PFSK-1 (cell line): ENCODE data around the gene MTG2.

Source experiments
- FOXP2 ChIP-seq: optimal IDR thresholded peaks from 2 replicates; pipeline ENCODE3; 2011; ENCODE audit warnings: borderline replicate concordance, control low read depth, inconsistent platforms; ENCODE audit not compliant: insufficient read depth; ENCODE audit errors: extremely low read length, extremely low read depth
- POLR2AphosphoS5 ChIP-seq: IDR thresholded peaks from 2 replicates; pipeline ENCODE4 v1.6.1; 2012; ENCODE audit warnings: low read depth, mild to moderate bottlenecking, control low read depth, low read length, moderate library complexity
- SIN3A ChIP-seq: IDR thresholded peaks from 2 replicates; pipeline ENCODE4 v1.6.1; 2012; ENCODE audit warnings: mild to moderate bottlenecking, low read length, moderate library complexity, borderline replicate concordance; ENCODE audit not compliant: insufficient read depth
- TAF1 ChIP-seq: IDR thresholded peaks from 2 replicates; pipeline ENCODE4 v1.6.1; 2012; ENCODE audit warnings: low read length, control low read depth, borderline replicate concordance; ENCODE audit not compliant: insufficient read depth
- TF ChIP-seq, protein P1 (sequence below), 2 experiments: IDR thresholded peaks; 2 replicates each; pipeline versions ENCODE4 v1.6.1 to v1.8.0; 2011 to 2012; ENCODE audit warnings: low read depth in 2 of 2, low read length in 2 of 2, control low read depth in 1 of 2, inconsistent platforms in 1 of 2, mild to moderate bottlenecking in 1 of 2, moderate library complexity in 1 of 2; ENCODE audit not compliant: insufficient read depth in 1 of 2

Gene MTG2

GRCh38 chr20:62143081-62143956 lies 39.5 kb upstream of the MTG2 start, which contains the start of the genes PSMA7 and SS18L1:
Gene PSMA7, minus strand, starts transcription at chr20:62143394. Its CDS starts 91 bp downstream, at chr20:62143303.
Gene SS18L1, plus strand, starts transcription at chr20:62143769. Its CDS starts 52 bp downstream, at chr20:62143821.
- TF ChIP-seq POLR2AphosphoS5, result peak; percentile 55
- peak; percentile 94 for TF ChIP-seq FOXP2
- TF ChIP-seq TAF1, result peak; percentile 51; the same call in 1 of the 2 replicates
- TF ChIP-seq SIN3A, result peak; percentile 81; the same call in 1 of the 2 replicates
- TF ChIP-seq, protein P1, sequence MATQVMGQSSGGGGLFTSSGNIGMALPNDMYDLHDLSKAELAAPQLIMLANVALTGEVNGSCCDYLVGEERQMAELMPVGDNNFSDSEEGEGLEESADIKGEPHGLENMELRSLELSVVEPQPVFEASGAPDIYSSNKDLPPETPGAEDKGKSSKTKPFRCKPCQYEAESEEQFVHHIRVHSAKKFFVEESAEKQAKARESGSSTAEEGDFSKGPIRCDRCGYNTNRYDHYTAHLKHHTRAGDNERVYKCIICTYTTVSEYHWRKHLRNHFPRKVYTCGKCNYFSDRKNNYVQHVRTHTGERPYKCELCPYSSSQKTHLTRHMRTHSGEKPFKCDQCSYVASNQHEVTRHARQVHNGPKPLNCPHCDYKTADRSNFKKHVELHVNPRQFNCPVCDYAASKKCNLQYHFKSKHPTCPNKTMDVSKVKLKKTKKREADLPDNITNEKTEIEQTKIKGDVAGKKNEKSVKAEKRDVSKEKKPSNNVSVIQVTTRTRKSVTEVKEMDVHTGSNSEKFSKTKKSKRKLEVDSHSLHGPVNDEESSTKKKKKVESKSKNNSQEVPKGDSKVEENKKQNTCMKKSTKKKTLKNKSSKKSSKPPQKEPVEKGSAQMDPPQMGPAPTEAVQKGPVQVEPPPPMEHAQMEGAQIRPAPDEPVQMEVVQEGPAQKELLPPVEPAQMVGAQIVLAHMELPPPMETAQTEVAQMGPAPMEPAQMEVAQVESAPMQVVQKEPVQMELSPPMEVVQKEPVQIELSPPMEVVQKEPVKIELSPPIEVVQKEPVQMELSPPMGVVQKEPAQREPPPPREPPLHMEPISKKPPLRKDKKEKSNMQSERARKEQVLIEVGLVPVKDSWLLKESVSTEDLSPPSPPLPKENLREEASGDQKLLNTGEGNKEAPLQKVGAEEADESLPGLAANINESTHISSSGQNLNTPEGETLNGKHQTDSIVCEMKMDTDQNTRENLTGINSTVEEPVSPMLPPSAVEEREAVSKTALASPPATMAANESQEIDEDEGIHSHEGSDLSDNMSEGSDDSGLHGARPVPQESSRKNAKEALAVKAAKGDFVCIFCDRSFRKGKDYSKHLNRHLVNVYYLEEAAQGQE (IDR thresholded peaks at IDR 0.05; ENCODE audit: insufficient read depth in 1 of 2, low read depth in 2 of 2, low read length in 2 of 2), result no peak; a peak in 1 of 4 replicates

DNA sequence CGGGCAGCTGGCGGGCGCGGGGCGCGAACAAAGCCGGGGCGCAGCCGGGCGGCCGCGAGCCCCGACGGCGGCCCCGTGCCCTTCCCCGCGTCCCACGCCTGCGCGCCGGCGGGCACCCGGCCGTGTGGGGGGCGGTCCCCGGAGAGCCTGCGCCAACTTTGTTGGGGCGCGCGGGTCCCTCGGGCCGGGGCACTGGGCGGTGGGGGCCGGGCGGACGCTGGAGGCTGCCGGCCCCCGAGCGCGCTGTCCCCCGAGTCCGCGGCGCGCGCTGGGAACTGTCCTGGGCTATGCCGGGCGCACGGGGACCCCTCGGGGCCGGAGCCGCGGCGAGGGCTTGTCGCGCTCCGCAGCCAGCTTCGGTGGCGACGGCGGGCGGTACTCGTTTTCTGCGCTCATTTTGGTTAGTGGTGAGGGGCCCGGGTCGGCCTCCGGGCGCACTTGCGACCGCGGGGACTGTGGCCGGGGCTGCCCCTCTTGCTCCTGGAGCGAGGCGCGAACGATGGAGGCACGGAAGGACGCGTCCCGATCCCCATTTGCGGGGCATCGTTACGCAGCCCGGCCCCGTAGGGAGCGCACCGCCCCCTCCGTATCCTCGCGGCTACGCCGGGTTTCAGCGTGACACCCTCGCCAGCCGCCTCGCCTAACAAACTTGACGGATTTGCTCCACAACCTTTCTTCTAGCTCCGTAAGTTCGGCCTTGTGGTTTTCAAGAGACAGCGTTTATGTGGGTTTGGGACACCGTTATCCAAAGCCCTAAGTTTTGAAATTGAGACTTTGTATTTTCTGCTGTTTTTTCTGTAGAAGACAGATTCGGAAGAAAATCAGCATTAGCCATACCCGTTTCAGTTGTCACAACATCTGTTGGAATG lies 38.6 kb upstream of the MTG2 start:
- TF ChIP-seq POLR2AphosphoS5, result no peak
- TF ChIP-seq, protein P1 (IDR thresholded peaks at IDR 0.05; ENCODE audit: insufficient read depth in 1 of 2, low read depth in 2 of 2, low read length in 2 of 2), result no peak
- peak; percentile 46; the same call in 1 of the 2 replicates for TF ChIP-seq SIN3A
- 0 out of 2 replicates have a peak, but pooled peaks have one; percentile 35 for TF ChIP-seq TAF1
- peak; percentile 23 for TF ChIP-seq FOXP2

DNA sequence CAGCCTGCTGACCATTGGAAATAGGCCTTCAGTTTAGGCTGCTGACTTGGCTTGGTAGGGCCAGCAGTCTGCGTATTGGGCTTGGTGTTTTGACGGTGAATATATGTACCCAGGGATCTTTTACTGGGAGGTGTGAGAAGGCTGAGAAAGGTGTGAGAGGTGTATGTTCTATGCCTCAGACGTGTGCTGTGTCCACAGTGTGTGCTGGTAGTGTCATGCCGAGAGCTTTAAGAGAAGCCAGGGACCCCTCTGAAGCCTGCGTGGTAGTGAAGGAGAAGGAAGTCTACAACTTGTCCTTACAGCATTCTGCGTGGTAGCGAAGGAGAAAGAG lies 37.2 kb upstream of the MTG2 start:
- TF ChIP-seq FOXP2 (no peak), TAF1 (no peak), SIN3A (no peak), POLR2AphosphoS5 (no peak)
- TF ChIP-seq, protein P1 (IDR thresholded peaks at IDR 0.05; ENCODE audit: insufficient read depth in 1 of 2, low read depth in 2 of 2, low read length in 2 of 2), result no peak

DNA sequence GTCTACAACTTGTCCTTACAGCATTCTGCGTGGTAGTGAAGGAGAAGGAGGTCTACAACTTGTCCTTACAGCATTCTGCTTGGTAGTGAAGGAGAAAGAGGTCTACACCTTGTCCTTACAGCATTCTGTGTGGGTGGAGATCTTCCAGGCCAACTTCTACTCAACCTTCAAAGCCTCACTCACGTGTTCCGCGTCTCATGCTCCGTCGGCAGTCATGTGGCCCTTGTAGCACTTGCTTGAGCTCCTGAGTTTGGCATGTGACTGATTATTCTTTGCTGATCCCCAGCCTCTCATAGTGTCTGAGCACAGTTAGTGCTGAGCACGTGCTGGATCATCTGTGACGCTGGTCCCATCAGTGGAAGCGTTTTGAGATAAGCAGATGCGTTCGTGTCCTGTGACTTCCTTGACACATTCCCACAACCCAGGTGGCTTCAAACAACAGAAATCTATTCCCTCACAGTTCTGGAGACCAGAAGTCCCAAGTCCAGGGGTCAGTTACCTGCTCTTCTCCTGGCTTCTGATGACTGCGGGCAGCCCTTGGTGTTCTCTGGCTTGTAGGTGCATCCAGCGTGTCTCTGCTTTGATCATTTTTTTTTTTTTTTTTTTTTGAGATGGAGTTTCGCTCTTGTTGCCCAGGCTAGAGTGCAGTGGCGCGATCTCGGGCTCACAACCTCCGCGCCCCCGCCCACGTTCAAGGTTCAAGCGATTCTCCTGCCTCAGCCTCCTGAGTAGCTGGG lies 36.6 kb upstream of the MTG2 start:
- TF ChIP-seq FOXP2 (no peak), SIN3A (no peak), TAF1 (no peak), POLR2AphosphoS5 (no peak)
- TF ChIP-seq, protein P1 (IDR thresholded peaks at IDR 0.05; ENCODE audit: insufficient read depth in 1 of 2, low read depth in 2 of 2, low read length in 2 of 2), result no peak
